Right cardiac atrium (tissue), 5 donors: ENCODE data around the gene FCER1G. TPM values are rescaled to one million over a fixed set of nuclear protein-coding genes. Genes with fewer than 3 reads are reported as not detected.

Experiments used
- ATAC-seq, 2 donors: fragments of 200-7000 bp; cut with Tn5 transposase; one replicate each; pipeline versions ENCODE4 v1.8.0 to v1.9.1; 2020; ENCODE audit warnings: moderate library complexity in 2 of 2, mild to moderate bottlenecking in 1 of 2
- DNase-seq, 3 donors: peaks; one replicate each; pipeline ENCODE4 v3.0.0-alpha.2; 2020
- H3K27ac ChIP-seq: one replicate; pipeline ENCODE4 v1.5.1; 2013; ENCODE audit warnings: mild to moderate bottlenecking, low read length, control low read depth, moderate library complexity
- H3K27me3 ChIP-seq: one replicate; pipeline ENCODE4 v1.6.1; 2013; ENCODE audit not compliant: control insufficient read depth, insufficient read depth
- H3K4me1 ChIP-seq: one replicate; pipeline ENCODE4 v1.6.1; 2013; ENCODE audit warnings: low read length; ENCODE audit not compliant: control insufficient read depth, insufficient read depth
- H3K4me3 ChIP-seq: one replicate; pipeline ENCODE4 v1.5.1; 2013; ENCODE audit warnings: low read length, control low read depth
- H3K9me3 ChIP-seq: one replicate; pipeline ENCODE4 v1.6.1; 2013; ENCODE audit warnings: low read length; ENCODE audit not compliant: control insufficient read depth
- WGBS: extraction: QIAGEN DNeasy Blood & Tissue Kit; methylation state at CpG from one replicate; pipeline ENCODE4 v1.1.7; 2013; 5-methylcytosine and 5-hydroxymethylcytosine counted together
- intact Hi-C, 4 donors: fragments of 100-400 bp; cut with DNase I; formaldehyde crosslinking; loops; one replicate each; pipeline versions ENCODE4 v1.11.0 to v1.14.0; 2022 to 2023
- polyA plus RNA-seq: library from polyadenylated mRNA; stranded (reverse); fragments of 200-250 nt; gene quantifications from one replicate; pipeline ENCODE4 v1.2.3, GENCODE V29; 2013
- total RNA-seq, 4 donors: library from RNA; stranded (reverse); fragmentation: NEBNext Ultra II Directional; extraction: Animal tissue kit (Norgen Biotek cat#: 25700); gene quantifications; one replicate each; pipeline ENCODE4 v1.2.1, GENCODE V29; 2021
- donor health status: healthy with polysubstance abuse.
- donor health status: DM: no; HTN: yes; CAD: no.
- donor health status: DM: no; HTN: no; CAD: no.
- donor health status: DM: no; HTN: yes; CAD: no; lungs with severe emphysema.
- donor health status: DM: yes; HTN: yes; CAD: no.

FCER1G gene
- total and polyA plus RNA-seq, 5 donors = 23.3 to 44.3 (median 33.4) TPM

DNA sequence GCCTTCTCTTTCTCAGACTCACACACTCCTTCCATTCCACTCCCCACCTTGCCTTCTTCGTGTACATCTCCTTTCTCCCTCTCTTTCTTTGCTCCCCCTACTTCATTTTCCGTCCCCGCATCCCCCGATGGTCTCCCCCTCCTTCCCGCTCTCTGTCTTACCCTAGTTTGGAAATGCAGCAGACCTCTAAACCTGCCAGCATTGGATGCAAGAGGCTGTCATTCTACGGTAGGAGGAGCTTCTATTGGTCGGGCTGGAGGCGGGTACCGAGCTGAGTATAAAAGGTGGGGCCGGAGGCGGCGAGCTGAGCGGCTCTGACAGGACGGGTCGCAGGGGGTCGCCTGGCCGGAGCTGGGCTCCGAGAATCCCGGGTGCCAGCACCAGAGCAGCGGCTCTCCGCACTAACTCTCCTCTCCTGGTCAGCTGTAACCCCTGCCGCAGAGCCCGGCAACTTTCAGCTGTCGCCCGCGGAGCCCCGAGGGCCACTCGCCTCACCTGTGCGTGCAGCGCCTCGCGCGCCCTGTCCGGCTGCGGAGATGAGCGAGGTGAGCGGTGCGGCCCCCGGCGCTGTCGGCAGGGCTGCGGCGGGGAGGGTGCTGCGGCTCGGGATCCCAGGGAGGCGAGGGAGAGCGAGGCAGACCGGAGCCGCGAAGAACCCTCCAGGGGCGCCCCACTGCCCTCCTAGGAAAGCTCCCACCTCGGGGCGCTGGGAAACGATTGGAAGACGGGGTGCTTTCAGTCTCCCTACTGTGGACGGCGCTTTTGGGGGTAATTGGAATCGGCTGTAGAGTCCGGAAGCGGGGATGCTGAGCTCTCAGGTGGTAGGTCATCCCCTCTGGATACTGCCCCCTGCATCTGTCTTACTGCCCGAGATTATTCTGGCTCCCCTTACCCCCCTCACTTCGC, 43.6 kb downstream of the FCER1G start, which contains the start of gene PCP4L1:
Gene PCP4L1 (plus strand): TSS at position 307 of the 906 bp plus-strand sequence. CDS start 230 bp downstream, at position 537.
- H3K4me3 ChIP-seq = peak within 1 kb of the TSS; percentile 47
- 3% methylated on average over 62 of the region's 62 CpGs for WGBS
- peaks cover 5% of the 10 kb centered on the region for H3K9me3 ChIP-seq
- DNase-seq (peak; percentile 37 to 72 (median 49)), ATAC-seq (peak; percentile 86 to 88)
- no peak within 1 kb of the TSS for H3K27ac ChIP-seq
- intact Hi-C loops = no loop called here
- no peaks in the 10 kb centered on the region for H3K4me1 ChIP-seq
- no peaks in the 10 kb centered on the region for H3K27me3 ChIP-seq

- Histone ChIP-seq H3K27ac (no peak overlapping the region), H3K9me3 (peaks cover 5% of the 10 kb centered on the region), H3K4me3 (no peak overlapping the region), H3K4me1 (no peaks in the 10 kb centered on the region), H3K27me3 (no peaks in the 10 kb centered on the region)
- intact Hi-C loops = no loop called here
- DNase-seq (no peak), ATAC-seq (no peak)
- 44% methylated on average over 6 of the region's 6 CpGs for WGBS
These were observed 44.2 kb downstream of the FCER1G start for GRCh38 chr1:161259345-161259702.

GRCh38 chr1:161259765-161260164, 44.7 kb downstream of the FCER1G start:
- H3K9me3 ChIP-seq = peaks cover 5% of the 10 kb centered on the region
- no peak for ATAC-seq
- H3K27me3 ChIP-seq = no peaks in the 10 kb centered on the region
- no peaks in the 10 kb centered on the region for H3K4me1 ChIP-seq
- DNase-seq = no peak
- intact Hi-C loops = no loop called here
- 72% methylated on average over 1 of the region's 1 CpG for WGBS
- H3K27ac ChIP-seq = no peak overlapping the region
- H3K4me3 ChIP-seq = no peak overlapping the region

GRCh38 chr1:161260376-161261260, 45.5 kb downstream of the FCER1G start:
- no peak overlapping the region for H3K4me3 ChIP-seq
- no peak for DNase-seq
- intact Hi-C loops = no loop called here
- 47% methylated on average over 9 of the region's 9 CpGs for WGBS
- no peaks in the 10 kb centered on the region for H3K4me1 ChIP-seq
- peaks cover 5% of the 10 kb centered on the region for H3K9me3 ChIP-seq
- H3K27me3 ChIP-seq = no peaks in the 10 kb centered on the region
- H3K27ac ChIP-seq = no peak overlapping the region
- no peak for ATAC-seq

GRCh38 chr1:161261261-161262235, 46.5 kb downstream of the FCER1G start:
- Histone ChIP-seq H3K4me1 (peaks cover 2% of the 10 kb centered on the region), H3K27ac (no peak overlapping the region), H3K27me3 (no peaks in the 10 kb centered on the region), H3K9me3 (peaks cover 5% of the 10 kb centered on the region), H3K4me3 (no peak overlapping the region)
- intact Hi-C loops = no loop called here
- no peak for ATAC-seq
- 77% methylated on average over 12 of the region's 12 CpGs for WGBS
- no peak for DNase-seq

DNA sequence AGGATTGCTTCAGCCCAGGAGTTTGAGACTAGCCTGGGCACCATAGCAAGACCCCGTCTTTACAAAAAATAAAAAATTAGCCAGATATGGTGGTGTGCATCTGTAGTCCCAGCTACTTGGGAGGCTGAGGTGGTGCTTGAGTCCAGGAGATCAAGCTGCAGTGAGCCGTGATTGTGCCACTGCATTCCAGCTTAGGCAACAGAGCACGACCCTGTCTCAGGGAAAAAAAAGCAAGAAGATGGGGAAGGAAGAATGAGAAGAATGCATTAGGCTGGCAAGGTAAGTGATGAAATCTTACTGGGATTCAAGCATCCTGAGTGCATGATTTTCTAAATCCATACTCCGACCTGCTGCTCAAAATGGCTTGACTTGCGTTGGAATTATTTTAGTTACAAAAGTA, 50.2 kb downstream of the FCER1G start:
- no peak overlapping the region for H3K27ac ChIP-seq
- H3K4me1 ChIP-seq = peaks cover 2% of the 10 kb centered on the region
- no peaks in the 10 kb centered on the region for H3K27me3 ChIP-seq
- DNase-seq (no peak), ATAC-seq (no peak)
- no peaks in the 10 kb centered on the region for H3K9me3 ChIP-seq
- WGBS = 84% methylated on average over 5 of the region's 5 CpGs
- intact Hi-C loops = no loop called here
- no peak overlapping the region for H3K4me3 ChIP-seq

- WGBS = 52% methylated on average over 3 of the region's 3 CpGs
- H3K4me3 ChIP-seq = no peak overlapping the region
- H3K4me1 ChIP-seq = peaks cover 2% of the 10 kb centered on the region
- intact Hi-C loops = no loop called here
- ATAC-seq (no peak), DNase-seq (no peak)
- H3K27me3 ChIP-seq = no peaks in the 10 kb centered on the region
- no peak overlapping the region for H3K27ac ChIP-seq
- H3K9me3 ChIP-seq = no peaks in the 10 kb centered on the region
These were observed 51.1 kb downstream of the FCER1G start for GRCh38 chr1:161266202-161266601.

DNA sequence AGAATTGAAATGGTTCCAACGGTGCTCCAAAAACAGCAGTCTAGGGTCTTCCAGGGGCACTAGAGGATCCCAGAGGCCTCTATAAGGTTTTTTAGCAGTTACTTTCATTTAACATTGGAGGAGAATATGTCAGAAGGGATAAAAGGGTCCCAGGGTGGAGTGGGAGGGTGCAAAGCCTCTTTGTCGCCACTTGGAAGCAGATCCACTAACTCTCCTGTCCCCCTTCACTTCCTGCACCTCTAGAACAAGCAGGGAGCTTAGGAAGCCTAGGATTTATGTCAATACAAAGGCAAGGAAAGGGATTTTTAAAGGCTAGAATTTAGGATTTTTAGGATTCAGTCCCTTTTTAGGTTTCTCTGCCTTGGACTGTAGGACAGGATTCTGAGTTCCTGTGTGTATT, 51.7 kb downstream of the FCER1G start:
- intact Hi-C loops = no loop called here
- DNase-seq = no peak
- H3K27ac ChIP-seq = no peak overlapping the region
- no peaks in the 10 kb centered on the region for H3K9me3 ChIP-seq
- H3K4me1 ChIP-seq = peaks cover 2% of the 10 kb centered on the region
- WGBS = 43% methylated on average over 2 of the region's 2 CpGs
- no peak overlapping the region for H3K4me3 ChIP-seq
- no peak for ATAC-seq
- no peaks in the 10 kb centered on the region for H3K27me3 ChIP-seq

DNA sequence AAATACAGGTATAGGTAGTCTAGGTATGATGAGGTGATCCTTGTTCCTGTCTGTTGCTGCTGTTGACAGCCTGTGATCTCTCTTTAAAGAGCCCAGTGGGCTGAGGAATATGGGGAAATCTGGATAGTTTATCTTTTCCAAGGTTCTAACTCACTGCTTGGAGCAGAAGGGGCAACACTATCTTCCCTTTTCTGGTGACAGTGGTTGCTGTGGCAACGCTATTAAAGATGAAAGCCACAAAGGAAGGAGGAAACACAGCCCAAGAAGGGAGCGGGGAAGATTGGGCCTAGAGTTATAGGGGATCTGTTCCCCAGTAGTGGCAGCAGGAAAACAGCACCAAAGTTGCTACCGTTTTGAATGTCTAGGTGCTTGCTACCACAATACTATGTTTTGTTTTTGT, 52.2 kb downstream of the FCER1G start:
- Histone ChIP-seq H3K4me3 (no peak overlapping the region), H3K4me1 (peaks cover 2% of the 10 kb centered on the region), H3K27ac (no peak overlapping the region), H3K9me3 (no peaks in the 10 kb centered on the region), H3K27me3 (no peaks in the 10 kb centered on the region)
- intact Hi-C loops = no loop called here
- ATAC-seq = no peak
- no peak for DNase-seq
- WGBS = 46% methylated on average over 3 of the region's 3 CpGs
